Stomach smooth muscle (tissue), 2 donors: ENCODE data around the gene BACH1.
A peak's percentile ranks its signal among the peaks of the same experiment; 100 is the strongest.
"Not testable (repeated sequence)": the region's sequence is repeated elsewhere in the genome, so short reads cannot be mapped to it uniquely, and the experiment has no call there.

Experiments
- H3K27ac ChIP-seq: one replicate; pipeline ENCODE4 v1.7.0; 2013; ENCODE audit warnings: mild to moderate bottlenecking, low read length, inconsistent platforms
- H3K27me3 ChIP-seq, 2 donors: one replicate each; pipeline ENCODE4 v1.7.0; 2013; ENCODE audit warnings: low read length in 2 of 2; ENCODE audit not compliant: insufficient read depth in 2 of 2, control insufficient read depth in 1 of 2
- H3K36me3 ChIP-seq, 2 donors: one replicate each; pipeline ENCODE4 v1.7.0; 2013; ENCODE audit warnings: low read length in 2 of 2; ENCODE audit not compliant: control insufficient read depth in 2 of 2, insufficient read depth in 2 of 2
- H3K4me1 ChIP-seq: one replicate; pipeline ENCODE4 v1.7.0; 2013; ENCODE audit warnings: low read length; ENCODE audit not compliant: control insufficient read depth, insufficient read depth
- H3K4me3 ChIP-seq, 2 donors: one replicate each; pipeline ENCODE4 v1.7.0; 2013; ENCODE audit warnings: low read length in 2 of 2
- H3K9ac ChIP-seq, 2 donors: one replicate each; pipeline ENCODE4 v1.7.0; 2013; ENCODE audit warnings: low read length in 2 of 2, mild to moderate bottlenecking in 1 of 2
- H3K9me3 ChIP-seq, 2 donors: one replicate each; pipeline ENCODE4 v1.7.0; 2013; ENCODE audit warnings: low read length in 2 of 2; ENCODE audit not compliant: control insufficient read depth in 2 of 2
- donor health status: healthy.
- donor health status: Pancreatic carcinoma.

The BACH1 gene

DNA sequence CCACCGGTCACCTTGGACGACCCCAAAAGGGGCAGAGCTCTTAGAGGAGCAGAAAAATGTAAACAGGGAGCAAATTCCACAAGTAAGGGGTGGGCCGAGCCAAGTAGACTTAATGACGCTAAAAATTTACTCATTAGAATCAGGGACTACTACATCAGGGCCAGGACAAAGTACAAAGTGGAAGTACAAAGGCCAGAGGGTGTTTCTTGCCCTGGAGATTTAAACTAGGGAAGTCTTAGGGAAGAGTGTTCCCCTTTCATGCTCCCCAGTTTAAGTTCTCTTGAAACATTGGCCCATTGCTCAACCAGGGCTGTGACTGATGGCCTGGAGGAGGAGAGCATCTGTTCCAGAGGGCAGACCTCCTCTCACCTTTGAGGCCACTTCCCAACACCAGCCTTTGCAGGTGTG, 48.6 kb downstream of the BACH1 start:
- Histone ChIP-seq H3K27me3 (no peaks in the 10 kb centered on the region), H3K9ac (no peak overlapping the region), H3K4me3 (peak overlapping the region in 1 of 2 donors; percentile 8), H3K4me1 (peaks cover 29% of the 10 kb centered on the region), H3K36me3 (no peaks in the 10 kb centered on the region), H3K9me3 (no peaks in the 10 kb centered on the region), H3K27ac (peak overlapping the region; percentile 53)

DNA sequence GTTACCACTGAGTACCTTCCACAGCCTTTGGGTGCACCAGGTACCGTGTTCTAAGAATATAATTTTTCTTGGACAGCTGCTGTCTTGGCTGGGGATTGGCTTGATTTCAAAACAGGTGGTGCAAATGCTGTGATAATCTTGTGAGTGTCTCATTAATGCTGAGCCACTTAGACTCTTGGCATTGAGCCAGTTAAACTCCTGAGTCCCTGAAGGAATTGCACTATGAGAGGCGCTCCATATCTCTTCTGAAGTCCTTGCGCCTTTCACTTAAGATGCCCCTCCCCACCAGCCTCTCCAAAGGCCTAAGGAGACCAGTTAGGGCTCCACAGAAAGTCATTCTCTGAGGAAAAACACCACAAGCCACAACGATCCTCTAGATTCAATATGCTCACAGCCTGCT, 51.0 kb downstream of the BACH1 start:
- Histone ChIP-seq H3K4me3 (no peak overlapping the region), H3K27ac (no peak overlapping the region), H3K4me1 (peaks cover 19% of the 10 kb centered on the region), H3K9ac (no peak overlapping the region), H3K36me3 (peaks cover 0 to 3% of the 10 kb centered on the region in 2 donors), H3K9me3 (no peaks in the 10 kb centered on the region), H3K27me3 (no peaks in the 10 kb centered on the region)

DNA sequence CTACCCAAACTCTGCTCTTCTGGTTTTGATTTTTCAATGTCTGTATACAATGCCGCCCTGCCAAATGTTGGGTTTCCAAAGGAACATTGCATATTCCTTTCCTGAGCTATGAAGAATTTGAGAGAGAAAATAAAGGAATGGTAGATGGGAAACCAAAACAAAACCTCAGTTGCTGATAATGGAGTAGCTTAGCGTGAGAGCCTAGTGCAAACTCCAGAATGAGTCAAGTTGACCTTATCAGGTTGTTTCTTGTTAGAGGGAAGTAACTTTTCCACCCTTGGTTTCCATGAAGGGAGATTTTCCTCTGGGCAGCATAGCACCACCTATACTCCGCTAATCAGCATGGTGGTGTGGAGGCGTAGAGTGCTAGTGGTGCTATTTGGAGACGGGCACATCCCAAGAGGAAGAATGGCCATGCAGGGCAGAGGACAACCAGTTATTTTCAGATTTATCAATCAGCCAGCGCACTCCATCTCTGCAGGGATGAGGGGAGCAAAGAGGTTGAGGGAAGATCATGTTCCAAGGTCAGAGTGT, 51.6 kb downstream of the BACH1 start:
- Histone ChIP-seq H3K27ac (no peak overlapping the region), H3K9ac (no peak overlapping the region), H3K4me1 (peaks cover 19% of the 10 kb centered on the region), H3K4me3 (no peak overlapping the region), H3K27me3 (no peaks in the 10 kb centered on the region), H3K9me3 (peaks cover 0 to under 1% of the 10 kb centered on the region in 2 donors), H3K36me3 (peaks cover 0 to 3% of the 10 kb centered on the region in 2 donors)

DNA sequence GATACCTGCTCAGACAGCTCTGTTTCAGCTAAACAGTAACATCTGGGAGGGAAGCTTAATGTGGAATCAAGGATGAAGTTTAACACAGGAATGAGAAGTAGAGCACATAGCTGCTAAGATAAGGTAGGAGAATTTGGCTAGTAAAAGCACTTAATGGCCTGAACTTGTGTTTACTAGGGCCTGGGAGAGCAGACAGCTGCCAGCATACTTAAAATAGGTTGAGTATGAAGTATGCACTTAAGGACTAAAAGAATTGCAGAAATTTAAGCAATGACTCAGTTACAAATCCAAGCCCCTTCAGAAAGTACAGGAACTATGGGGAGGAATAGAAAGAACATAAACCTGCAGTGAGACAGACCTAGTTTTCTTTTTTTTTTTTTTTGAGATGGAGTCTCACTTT, 53.0 kb downstream of the BACH1 start:
- no peak overlapping the region for H3K27ac ChIP-seq
- no peaks in the 10 kb centered on the region for H3K27me3 ChIP-seq
- peaks cover 0 to 3% of the 10 kb centered on the region in 2 donors for H3K9me3 ChIP-seq
- H3K4me3 ChIP-seq, result no peak overlapping the region
- H3K36me3 ChIP-seq, result peaks cover 0 to 3% of the 10 kb centered on the region in 2 donors
- peaks cover 15% of the 10 kb centered on the region for H3K4me1 ChIP-seq
- H3K9ac ChIP-seq, result no peak overlapping the region

DNA sequence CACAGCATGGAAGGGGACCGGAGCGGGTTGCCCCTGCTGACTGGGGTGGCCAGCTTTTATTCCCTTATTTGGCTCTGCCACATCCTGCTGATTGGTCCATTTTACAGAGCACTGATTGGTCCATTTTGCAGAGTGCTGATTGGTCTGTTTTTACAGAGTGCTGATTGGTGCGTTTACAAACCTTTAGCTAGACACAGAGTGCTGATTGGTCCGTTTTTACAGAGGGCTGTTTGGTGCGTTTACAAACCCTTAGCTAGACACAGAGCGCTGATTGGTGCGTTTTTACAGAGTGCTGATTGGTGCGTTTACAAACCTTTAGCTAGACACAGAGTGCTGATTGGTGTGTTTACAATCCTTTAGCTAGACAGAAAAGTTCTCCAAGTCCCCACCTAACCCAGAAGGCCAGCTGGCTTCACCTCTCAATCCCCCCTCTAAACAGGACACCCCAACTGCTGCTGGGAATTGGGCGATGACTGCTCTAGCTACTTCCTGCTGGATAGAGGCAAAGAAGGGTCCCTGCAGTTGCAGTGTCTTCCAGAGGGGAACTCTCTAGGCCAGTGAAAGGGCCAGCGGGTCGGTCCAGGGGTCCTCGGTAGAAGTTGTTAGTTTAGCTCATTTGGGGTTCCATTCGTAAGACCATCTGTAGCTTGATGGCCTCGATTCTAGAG, 56.5 kb downstream of the BACH1 start:
- not testable (repeated sequence) for H3K36me3 ChIP-seq, H3K9ac ChIP-seq, H3K4me3 ChIP-seq, H3K27me3 ChIP-seq, H3K4me1 ChIP-seq, H3K27ac ChIP-seq, H3K9me3 ChIP-seq

DNA sequence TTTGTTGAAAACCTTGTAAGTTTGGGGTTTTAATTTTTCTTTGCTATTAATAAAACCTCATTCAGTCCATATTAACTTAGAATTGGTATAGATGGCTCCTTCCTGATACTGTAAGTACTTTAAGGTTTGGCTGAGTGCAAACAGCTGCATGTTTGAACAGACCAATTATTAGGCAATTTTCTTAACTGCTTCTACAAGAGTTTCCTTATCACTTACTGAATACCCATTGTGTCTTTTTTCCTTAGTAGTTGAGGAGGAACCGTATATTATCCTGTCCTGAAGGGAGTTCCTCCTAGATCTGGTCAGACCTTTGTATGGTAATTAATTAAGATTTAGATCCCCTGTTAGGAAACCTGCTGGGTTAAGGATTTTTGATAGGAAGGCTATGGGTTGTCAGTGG, 57.6 kb downstream of the BACH1 start:
- H3K27me3 ChIP-seq, H3K4me3 ChIP-seq, H3K4me1 ChIP-seq, H3K9me3 ChIP-seq, H3K36me3 ChIP-seq, H3K27ac ChIP-seq, H3K9ac ChIP-seq: not testable (repeated sequence)

DNA sequence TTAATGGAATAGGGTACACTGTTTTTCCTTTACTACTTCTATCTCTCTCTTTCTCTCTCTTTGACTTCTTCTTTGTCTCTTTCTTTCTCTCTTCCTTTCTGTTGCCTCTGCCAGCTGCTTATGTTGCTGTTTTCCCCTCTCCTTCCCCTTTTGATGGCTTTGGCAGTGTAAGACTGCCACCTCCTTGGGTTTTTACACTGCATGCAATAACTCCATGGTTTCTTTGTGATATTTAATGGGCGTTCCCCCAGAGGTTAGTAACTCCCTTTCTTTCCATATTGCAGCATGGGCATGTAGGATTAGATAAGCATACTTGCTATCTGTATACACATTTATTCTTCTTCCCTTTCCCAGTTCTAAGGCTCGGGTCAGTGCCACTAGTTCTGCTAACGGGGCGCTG, 58.1 kb downstream of the BACH1 start:
- not testable (repeated sequence) for H3K9ac ChIP-seq, H3K27me3 ChIP-seq, H3K4me1 ChIP-seq, H3K36me3 ChIP-seq, H3K4me3 ChIP-seq, H3K27ac ChIP-seq, H3K9me3 ChIP-seq

DNA sequence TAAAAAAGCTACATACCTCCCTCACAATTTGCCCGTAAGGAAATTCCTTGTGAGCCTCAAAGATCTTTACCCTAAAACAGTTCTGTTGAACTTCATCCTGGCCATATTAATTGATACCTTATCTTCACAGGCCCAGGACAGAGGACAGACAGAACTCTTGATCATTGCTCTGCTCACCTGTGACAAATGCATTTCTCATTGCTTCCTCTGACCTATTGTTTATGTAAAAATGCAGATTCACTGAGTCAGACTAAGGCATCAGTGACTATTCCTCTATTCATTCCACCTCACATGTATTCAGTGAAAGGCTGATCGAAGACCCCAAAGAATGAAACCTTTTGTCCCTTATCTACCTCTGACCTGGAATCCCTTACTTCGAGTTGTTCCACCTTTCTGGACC, 61.0 kb downstream of the BACH1 start:
- Histone ChIP-seq H3K36me3 (peaks cover 0 to 6% of the 10 kb centered on the region in 2 donors), H3K9me3 (peaks cover 0 to 3% of the 10 kb centered on the region in 2 donors), H3K9ac (no peak overlapping the region), H3K27me3 (no peaks in the 10 kb centered on the region), H3K27ac (no peak overlapping the region), H3K4me3 (no peak overlapping the region), H3K4me1 (no peaks in the 10 kb centered on the region)

DNA sequence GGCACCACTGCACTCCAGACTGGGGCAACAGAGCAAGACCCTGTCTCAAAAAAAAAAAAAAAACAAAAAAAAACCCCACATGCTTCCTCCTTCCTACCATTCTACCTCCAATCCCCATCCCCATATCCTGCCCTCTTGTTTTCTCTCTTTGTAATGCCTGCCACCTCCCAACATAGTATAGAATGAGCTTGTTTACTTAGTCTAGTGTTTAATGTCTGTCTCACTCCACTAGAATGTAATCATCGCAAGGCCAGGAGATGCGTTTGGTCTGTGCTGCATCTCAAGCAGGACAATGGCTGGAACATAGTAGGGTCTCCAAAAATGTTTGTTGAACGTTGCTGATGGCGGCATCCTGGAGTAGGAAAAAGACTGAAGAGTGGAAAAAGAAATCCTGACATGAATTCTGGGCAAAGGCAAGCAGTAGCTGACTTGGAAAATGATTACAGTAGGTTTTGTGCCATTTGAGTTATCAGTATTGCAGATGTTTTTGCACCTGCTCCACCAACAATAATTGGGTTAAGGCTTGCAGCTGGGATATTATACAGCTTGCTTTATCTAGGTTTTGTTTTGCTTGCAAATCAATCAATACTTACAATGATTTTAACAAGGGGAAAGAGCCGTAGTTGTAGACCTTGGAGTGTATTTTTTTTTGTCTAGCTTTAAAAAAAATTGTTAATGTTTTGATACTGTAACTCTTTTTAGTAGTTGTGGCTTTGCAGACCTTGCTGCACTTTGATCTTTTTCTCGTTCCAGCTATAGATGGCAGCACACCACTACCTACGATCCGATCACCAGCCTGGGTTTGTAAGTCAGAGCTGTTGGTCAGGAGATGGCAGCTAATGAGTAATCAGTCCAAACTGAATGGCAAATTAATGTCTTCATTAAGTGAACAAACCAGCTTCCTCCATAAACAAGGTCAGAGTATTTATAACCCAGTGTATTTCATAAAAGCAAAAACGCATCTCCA, 62.4 kb downstream of the BACH1 start:
- no peaks in the 10 kb centered on the region for H3K4me1 ChIP-seq
- peaks cover 0 to 6% of the 10 kb centered on the region in 2 donors for H3K36me3 ChIP-seq
- no peak overlapping the region for H3K27ac ChIP-seq
- no peaks in the 10 kb centered on the region for H3K9me3 ChIP-seq
- H3K9ac ChIP-seq, result no peak overlapping the region
- H3K4me3 ChIP-seq, result no peak overlapping the region
- no peaks in the 10 kb centered on the region for H3K27me3 ChIP-seq

DNA sequence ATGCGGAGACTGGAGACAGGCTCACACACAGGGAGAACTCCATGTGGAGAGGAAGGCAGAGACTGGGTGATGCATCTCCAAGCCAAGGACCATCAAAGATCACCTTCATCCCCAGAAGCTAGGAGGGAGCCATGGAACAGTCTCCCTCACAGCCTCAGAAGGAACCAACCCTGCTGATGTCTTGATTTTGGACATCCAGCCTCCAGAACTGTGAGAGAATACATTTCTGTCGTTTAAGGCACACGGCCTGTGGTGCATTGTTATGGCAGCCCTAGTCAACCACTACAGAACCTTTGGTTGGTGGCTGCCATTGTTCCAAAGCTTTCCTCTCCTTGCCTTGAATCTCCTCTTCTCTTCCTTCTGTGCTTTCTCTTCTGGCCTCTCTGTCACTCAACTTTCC, 64.0 kb downstream of the BACH1 start:
- Histone ChIP-seq H3K4me1 (no peaks in the 10 kb centered on the region), H3K9ac (no peak overlapping the region), H3K4me3 (no peak overlapping the region), H3K27me3 (no peaks in the 10 kb centered on the region), H3K27ac (no peak overlapping the region), H3K9me3 (peaks cover 0 to 3% of the 10 kb centered on the region in 2 donors), H3K36me3 (peaks cover 0 to 6% of the 10 kb centered on the region in 2 donors)
